RKO (cell line): ENCODE measurements around the gene ELOVL3.
A peak's percentile ranks its signal among the peaks of the same experiment; 100 is the strongest.
"Not testable (repeated sequence)": the region's sequence is repeated elsewhere in the genome, so short reads cannot be mapped to it uniquely, and the experiment has no call there.

ENCODE experiments used
- DNase-seq: peaks from one replicate; pipeline ENCODE4 v3.0.0-alpha.2; 2016; ENCODE audit warnings: low spot score

ELOVL3 gene, protein sequence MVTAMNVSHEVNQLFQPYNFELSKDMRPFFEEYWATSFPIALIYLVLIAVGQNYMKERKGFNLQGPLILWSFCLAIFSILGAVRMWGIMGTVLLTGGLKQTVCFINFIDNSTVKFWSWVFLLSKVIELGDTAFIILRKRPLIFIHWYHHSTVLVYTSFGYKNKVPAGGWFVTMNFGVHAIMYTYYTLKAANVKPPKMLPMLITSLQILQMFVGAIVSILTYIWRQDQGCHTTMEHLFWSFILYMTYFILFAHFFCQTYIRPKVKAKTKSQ

DNA sequence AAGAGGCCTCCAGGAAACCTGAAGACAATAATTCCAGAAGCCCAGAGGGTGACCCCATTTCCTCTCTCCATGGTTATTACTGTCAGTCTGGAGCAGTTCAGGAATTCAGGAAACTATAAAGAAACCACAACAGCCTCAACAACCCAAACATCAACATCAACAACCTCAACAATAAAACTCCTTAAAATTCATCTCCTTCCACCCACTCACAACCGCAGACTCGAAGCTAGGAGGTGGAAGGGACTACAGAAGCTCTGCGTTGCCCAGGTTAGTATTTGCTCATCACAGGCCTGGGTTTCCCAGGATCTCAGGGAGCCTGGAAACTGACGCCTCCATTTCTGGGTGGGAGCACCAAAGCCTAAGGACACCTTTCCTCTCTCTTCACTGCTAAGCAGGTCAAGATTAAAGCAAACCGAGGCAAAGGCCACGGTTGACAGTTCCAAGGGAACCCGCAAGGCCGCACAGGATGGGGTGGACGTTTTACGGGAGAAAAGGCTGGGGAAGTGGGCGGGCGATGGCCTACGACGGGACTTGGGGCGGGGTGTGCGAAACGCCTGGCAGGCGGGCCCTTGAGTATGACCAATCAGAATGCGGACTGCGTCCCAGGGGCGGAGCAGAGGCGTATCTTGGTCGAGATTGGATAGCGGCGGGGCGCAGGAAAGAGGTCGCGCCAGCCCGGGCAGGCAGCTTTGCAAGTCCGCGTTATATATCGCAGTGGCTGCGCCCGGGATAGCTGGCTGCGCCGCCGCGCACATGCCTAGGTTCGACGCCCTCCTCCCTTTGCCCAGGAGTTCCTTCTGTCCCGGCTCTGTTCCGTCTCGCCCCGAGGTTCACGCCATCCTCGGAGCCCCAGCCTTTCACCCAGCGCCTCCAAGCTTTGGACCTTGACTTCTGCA lies at the start of gene ELOVL3:
Gene ELOVL3 (plus strand): TSS at position 654 of the 896 bp plus-strand sequence. CDS start 250 bp downstream, outside the sequence.
- DNase-seq: no peak

DNA sequence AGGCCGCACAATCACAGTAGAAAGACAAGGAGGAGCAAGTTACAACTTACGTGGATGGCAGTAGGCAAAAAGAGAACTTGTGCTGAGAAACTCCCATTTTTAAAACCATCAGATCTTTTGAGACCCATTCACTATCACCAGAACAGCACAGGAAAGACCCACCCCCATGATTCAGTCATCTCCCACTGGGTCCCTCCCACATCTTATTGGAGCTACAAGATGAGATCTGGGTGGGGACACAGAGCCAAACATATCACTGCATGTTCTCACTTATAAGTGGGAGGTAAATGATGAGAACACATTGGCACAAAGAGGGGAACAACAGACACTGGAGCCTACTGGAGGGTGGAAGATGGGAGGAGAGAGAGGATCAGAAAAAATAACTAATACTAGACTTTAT lies 41.5 kb upstream of the ELOVL3 start:
- DNase-seq: no peak

DNA sequence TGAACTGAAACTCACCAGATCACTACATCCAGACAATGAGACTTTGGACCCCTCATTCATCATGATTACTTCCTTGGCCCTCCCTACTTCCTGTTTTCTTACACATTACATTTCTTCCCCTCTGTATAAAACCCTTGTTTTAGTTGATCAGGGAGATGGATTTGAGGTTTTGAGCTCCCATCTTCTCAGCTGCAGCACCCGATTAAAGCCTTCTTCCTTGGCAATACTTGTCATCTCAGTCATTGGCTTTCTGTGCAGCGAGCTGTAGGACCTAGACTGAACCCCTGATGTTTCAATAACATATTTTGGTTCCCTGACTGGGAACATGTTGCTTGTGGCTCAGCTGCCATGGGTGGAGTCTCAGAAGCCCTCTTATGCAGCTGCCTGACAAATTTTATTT lies 40.8 kb upstream of the ELOVL3 start:
- no peak for DNase-seq

DNA sequence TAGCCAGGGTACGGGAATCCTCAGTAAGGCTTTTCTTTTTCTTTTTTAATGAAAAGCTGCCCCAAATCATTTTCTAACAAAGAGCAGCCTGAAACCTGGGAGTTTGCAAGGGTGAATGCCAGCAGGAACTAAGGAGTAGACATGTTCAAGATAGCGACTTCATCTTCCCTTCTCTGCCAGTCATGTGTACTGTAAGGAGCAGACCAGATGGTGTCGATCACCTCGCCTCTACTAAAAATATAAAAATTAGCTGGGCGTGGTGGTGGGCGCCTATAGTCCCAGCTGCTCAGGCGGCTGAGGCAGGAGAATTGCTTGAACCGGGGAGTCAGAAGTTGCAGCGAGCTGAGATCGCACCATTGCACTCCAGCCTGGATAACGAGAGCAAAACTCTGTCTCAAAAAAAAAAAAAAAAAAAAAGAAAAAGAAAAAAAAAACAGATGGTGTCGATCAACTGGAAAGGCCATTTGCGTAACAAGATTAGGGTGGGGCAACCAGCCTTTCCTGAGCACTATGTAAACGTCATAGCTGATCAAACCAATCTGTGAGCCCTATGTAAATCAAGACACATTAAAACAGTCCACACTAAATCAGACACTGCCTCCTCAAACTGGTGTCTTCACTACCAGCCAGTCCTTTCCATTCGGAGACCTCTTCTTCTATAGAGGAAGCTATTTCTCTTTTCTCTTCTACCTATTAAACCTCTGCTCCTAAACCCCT lies 40.1 kb upstream of the ELOVL3 start:
- DNase-seq: no peak

DNA sequence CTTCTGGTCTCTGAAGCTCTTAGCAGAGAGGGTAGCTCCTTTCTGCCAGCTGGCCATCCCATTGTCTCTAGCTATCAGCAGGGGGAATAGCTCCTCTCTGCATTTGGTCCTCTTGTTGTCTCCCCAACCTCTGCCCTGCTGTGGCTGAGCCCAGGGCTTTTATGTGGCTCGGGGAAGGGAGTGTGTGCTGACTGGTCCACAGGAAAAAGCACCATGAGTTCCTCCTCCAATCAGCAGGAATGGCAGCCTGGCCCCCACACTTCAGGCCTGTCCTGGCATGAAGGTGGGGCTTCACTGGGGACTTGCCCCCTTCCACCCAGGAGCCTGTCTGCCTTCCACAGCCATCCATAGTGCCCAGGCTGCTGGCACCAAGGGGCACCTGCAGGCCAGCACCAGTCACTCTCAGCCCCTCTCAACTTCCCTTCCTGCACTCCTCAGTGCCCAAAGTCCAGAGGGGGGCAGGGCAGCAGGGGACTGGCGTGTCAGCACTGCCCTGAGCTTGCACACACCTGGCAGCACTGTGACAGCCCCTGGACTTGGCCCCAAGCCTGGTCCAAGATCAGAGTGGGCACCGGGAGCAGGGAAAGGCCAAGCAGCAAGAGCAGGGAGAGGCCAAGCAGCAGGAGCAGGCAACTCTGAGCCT lies 37.7 kb upstream of the ELOVL3 start:
- no peak for DNase-seq

DNA sequence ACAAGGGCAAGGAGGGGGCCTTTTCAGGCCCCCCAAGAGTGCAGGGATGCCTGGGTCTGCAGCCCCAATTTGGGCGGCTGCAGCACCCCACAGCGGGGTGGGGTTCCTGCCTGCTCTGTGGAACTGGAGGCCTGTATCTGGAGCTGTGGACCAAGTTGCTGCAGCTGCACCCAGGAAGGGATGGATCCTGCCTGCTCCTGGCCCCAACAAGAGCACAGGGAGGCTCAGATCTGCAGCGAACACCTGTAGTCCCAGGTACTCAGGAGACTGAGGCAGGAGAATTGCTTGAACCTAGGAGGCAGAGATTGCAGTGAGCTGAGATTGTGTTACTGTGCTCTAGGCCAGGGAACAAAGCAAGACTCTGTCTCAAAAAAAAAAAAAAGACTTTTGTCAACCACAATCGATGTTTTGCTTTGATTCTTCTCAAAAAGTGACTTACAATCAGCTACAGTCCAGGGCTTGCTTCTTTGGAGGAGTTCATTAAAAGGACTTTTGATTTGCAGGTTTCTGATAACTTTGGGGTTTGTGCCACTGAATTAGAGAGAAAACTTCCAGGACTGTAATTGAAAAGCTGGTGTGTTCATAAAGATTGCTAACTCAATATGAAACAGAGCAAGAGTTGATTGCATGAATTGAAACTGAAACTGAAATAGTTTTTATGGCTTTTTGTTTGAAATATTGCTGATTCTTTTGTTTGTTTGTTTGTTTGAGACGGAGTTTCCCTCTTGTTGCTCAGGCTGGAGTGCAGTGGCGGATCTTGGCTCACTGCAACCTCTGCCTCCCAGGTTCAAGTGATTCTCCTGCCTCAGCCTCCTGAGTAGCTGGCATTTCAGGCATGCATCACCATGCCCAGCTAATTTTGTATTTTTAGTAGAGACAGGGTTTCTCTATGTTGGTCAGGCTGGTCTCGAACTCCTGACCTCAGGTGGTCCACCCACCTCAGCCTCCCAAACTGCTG lies 36.9 kb upstream of the ELOVL3 start:
- not testable (repeated sequence) for DNase-seq

DNA sequence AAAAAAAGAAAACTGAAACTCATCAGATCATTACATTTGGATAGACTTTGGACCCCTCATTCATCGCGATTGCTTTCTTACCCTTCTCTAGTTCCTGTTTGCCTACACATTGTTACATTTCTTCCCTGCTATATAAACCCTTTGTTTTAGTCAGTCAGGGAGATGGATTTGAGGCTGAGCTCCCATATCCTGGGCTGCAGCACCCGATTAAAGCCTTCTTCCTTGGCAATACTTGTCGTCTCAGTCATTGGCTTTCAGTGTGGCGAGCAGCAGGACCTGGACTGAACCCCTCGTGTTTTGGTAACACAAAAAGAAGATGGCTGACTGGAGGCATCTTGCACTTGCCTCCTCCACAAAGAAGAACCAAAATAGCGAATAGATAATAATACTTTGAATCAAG lies 34.1 kb upstream of the ELOVL3 start:
- no peak for DNase-seq

DNA sequence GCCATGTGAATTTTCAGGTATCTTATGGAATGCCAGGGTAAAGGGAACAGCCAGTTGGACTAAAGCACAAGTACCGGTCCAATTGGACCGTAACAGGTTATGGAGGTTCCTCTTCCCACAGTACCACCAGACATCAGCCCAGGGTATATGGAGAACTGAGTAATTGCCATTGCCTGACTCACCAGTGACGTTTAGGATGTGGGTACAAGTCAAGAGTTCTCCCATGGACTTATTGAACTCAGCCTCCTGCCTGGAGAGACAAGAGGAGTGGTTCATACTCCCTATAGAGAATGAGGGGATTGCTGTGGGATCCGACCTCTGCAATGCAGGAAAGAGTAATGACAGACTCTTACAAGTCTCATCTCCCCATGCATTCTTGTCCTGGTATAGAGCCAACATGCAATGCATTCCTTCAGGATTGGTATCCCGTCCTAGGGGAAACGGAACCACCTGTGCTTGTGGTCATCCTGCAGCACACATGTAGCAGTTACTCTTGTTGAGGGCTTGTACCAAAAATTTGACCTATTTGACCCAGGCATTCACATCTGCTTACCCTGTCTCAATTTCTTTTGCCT lies 30.7 kb upstream of the ELOVL3 start:
- peak; percentile 23 for DNase-seq

DNA sequence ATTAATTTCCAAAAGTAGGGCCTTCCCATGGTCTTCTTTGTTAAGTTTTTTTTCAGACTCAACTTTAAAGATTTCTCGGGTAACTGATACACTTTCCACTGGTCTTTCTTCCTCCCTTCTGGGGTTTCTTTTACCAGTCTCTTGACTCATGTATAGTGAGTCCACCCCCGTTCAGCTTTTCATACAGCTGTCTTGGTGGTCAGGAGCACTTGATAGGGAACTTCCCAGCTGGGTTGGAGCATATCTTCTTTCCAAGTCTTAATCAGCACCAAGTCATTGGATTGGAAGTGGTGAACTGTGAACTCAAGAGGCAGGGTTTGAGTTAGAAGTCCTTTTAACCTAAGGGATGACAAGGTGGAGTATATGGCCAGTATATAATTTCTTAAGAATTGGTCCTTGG lies 29.2 kb upstream of the ELOVL3 start:
- no peak for DNase-seq

DNA sequence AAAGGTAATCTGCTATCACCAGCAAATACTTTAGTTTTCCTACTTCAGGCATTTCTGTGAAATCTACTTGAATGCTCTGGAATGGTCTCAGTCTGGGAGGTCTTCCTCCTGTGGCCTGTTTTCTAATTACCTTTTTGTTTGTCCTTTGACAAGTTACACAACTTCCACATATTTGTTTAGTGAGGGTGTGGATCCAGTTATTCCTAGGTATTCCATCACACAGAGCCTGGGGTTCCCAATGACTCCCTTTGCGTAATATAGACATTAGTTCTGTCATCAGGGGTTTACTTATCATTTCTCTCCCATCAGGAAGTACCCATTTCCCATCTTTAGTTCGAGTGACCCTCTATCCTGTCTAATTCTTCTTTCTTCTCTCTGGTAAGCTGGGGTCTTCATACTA lies 28.1 kb upstream of the ELOVL3 start:
- DNase-seq: no peak

DNA sequence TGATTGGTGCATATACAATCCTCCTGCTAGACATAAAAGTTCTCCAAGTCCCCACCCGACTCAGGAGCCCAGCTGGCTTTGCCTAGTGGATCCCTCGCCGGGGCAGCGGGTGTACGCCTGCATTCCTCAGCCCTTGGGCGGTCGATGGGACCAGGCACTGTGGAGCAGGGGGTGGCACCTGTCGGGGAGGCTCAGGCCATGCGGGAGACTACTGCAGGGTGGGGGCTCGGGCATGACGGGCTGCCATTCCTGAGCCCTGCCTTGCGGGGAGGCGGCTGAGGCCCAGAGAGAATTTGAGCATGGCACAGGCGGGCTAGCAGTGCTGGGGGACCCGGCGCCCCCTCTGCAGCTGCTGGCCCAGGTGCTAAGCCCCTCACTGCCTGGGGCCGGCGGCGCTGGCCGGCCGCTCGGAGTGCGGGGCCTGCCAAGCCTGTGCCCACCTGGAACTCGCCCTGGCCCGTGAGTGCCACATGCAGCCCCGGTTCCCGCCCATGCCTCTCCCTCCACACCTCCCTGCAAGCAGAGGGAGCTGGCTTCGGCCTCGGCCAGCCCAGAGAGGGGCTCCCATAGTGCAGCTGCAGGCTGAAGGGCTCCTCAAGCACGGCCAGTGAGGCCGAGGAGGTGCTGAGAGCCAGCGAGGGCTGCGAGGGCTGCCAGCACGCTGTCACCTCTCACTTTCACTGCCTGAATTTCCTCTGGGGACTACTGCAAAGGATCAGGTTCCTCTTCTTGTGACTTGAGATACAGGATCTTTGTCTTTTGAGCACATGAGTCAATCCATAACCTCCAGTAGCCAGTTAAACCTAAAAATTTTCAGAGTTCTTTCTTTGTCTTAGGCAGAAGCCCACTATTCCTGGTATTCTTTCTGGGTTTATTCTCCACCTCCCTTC lies 25.1 kb upstream of the ELOVL3 start:
- DNase-seq: no peak

DNA sequence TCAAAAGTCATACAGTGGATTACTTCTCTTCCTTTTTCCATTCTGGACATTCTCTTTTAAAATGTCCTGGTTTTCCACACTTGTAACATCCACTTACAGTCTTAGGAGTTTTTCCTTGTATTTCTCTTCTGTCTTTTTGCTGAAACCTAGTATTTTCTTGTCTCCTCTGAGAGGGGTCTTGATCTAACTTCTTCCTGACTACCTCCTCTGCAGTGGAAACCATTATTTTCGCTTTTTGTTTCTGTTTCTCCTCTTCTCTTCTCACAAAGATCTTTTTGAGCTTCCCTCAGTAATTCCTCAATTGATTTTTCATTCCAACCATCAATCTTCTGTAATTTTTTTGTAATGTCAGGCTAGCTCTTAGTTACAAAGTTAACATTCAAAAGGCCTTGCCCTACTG lies 23.7 kb upstream of the ELOVL3 start:
- no peak for DNase-seq

DNA sequence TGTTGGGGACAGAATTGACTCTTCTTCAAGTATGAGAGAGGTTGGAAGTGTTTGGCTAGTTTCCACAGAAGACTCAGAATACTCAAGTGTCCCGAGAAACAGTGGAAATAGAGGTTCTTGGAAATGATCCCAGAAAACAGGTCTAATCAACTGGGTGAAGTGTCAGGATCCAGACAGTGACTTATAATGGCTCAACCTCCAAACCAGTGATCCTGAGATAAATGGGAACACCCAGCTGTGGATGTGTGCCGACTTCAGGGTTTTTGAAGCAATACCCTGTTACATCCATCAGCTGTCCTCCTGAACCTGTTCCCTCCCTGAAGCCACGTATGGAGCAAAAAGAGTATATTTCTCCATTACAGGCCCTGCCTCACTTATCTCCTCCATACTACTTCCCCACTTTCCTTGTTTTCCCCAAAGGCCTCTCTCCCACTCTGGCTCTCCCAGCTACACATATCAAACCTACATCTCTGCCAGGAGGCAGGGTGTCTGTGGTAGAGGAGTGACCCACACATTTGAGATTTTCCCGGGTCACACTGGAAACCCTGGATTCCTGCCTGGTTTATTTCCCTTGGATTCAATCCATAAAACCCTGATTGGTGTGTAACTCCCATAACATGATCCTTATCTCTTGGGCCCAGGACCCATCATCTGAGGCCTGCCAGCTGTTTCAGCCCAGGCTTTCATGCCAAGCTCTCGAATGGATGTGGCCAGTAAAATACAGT lies 17.6 kb upstream of the ELOVL3 start:
- DNase-seq: no peak

DNA sequence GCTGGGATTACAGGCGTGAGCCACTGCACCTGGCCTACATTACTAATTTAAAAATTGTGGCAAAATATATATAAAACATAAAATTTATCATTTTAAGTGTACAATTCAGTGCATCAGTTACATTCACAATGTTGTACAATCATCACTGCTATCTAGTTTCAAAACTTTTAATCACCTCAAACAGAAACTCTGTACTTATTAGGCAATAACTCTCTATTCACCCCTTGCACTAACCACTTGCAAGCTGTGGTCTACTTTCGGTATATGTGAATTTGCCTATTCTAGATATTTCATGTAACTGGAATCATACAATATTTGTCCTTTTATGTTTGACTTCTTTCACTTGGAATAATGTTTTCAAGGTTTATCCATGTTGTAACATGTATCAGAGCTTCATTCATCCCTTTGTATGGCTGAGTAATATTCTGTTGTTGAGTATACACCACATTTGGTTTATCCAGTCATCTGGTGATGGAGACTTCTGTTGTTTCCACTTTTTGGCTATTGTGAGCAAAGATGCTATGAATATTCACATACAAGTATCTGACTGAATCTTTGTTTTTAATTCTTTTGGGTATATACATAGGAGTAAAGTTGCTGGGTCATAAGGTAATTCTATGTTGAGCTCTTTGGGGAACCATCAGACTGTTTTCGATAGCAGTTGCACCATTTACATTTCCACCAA lies 14.3 kb upstream of the ELOVL3 start:
- DNase-seq: no peak

DNA sequence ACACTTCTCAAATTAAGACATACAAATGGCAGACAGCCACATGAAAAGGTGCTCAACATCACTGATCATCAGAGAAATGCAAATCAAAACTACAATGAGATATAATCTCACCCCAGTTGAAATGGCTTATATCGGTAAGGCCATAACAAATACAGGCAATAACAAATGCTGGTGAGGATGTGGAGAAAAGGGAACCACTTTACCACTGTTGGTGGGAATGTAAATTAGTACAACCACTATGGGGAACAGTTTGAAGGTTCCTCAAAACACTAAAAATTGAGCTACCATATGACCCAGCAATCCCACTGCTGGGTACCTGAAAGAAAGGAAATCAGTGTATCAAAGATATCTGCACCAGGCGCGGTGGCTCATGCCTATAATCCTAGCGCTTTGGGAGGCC lies 12.5 kb upstream of the ELOVL3 start:
- not testable (repeated sequence) for DNase-seq

DNA sequence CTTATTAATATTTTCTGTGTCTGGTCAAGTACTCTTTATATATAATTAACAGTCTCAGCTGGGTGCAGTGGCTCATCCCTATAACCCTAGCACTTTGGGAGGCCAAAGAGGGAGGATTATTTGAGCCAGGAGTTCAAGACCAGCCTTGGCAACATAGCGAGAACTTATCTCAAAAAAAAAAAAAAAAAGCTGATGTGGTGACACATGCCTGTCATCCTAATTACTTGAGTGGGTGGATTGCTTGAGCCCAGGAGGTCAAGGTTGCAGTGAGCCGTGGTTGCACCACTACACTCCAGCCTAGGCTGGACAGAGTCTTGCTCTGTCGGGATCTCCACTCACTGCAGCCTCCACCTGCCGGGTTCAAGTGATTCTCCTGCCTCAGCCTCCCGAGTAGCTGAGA lies 6.7 kb upstream of the ELOVL3 start:
- DNase-seq: no peak

DNA sequence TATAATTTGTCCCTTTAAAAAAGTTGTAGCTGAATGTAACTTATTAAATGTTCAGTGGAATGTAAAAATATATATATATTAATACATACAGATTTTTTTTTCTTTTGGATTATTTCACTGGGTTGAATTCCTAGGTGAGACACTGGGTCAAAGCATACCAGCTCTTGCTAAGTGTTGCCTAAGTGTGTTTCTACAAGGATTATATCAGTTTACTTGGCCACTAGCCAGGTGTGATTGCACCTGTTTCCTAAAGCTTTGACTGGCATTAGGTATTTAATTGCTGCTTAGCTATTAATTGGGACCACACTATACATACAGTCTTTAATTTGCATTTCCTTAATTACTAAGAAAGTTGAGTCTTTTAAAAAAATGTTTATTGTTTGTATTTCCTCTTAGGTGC lies 5.5 kb upstream of the ELOVL3 start:
- DNase-seq: no peak

DNA sequence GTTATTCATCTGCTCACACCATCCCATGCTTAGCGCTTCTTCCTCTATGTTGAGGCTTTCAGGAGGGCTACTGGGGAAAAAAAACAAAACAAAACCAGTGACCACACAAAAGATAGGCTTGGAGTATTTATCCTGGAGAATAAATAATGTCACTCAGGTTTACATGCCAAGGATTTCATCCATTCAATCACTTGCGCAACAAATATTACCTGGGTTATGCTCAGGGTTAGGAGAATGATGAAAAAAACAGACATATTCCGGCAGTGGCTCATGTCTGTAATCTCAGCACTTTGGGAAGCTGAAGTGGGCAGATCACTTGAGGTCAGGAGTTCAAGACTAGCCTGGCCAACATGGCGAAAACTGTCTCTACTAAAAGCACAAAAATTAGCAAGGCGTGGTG lies 3.3 kb upstream of the ELOVL3 start:
- no peak for DNase-seq

DNA sequence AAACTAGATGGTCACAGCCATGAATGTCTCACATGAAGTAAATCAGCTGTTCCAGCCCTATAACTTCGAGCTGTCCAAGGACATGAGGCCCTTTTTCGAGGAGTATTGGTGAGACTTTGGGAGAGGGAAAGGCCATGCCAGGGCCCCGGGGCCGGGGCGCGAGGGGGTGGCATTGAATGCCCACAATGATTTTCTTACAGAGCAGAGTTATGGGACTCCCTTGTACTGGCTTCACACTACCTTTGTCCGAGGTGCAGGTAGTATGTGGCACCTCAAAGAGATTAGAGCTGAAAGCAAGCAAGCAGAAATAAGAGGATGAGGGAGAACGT lies 407 bp downstream of the ELOVL3 start:
- no peak for DNase-seq
